IMR-90 (cell line): Measurements from ENCODE around the gene KAZN. TPM values are rescaled to one million over a fixed set of nuclear protein-coding genes. Genes with fewer than 3 reads are reported as not detected.

ENCODE experiments used
- ATAC-seq: fragments of 200-7000 bp; cut with Tn5 transposase; 2 replicates; pipeline ENCODE4 v1.9.1; 2020; ENCODE audit warnings: low read depth, mild to moderate bottlenecking, moderate library complexity
- BruUV-seq: library from RNA; stranded (reverse); fragments of 400-500 nt; replicated peaks from 2 replicates; lab custom pipeline; 2021; lab: Mats Ljungman, UMichigan
- CTCF ChIA-PET: fragments of 300-600 bp; formaldehyde crosslinking; extraction: SDS; loops from one replicate; lab custom pipeline; 2021; ENCODE audit warnings: antibody characterized with exemption; lab: Yijun Ruan, JAX
- POLR2A ChIA-PET: fragments of 300-600 bp; sonication (Branson Sonifier 250); formaldehyde crosslinking; loops from one replicate; lab custom pipeline; 2022; ENCODE audit warnings: antibody characterized with exemption; ENCODE audit not compliant: unreplicated experiment; lab: Charles Lee
- DNase-seq: peaks from one replicate; pipeline ENCODE4 v3.0.0; 2013
- H2AFZ ChIP-seq: replicated peaks from 2 replicates; pipeline ENCODE3; 2013; ENCODE audit warnings: low read length, mild to moderate bottlenecking; ENCODE audit not compliant: poor library complexity
- H2AK5ac ChIP-seq: 2 replicates; pipeline ENCODE4 v1.6.1; 2013; ENCODE audit warnings: low read depth, low read length, inconsistent platforms
- H2AK9ac ChIP-seq: replicated peaks from 2 replicates; pipeline ENCODE3; 2013; ENCODE audit warnings: mild to moderate bottlenecking, low read depth, low read length, moderate library complexity; ENCODE audit not compliant: poor library complexity
- H2BK120ac ChIP-seq: 2 replicates; pipeline ENCODE4 v1.6.1; 2013; ENCODE audit warnings: low read depth, low read length, inconsistent platforms
- H2BK15ac ChIP-seq: 3 replicates; pipeline ENCODE4 v1.6.1; 2013; ENCODE audit warnings: low read depth, low read length, inconsistent platforms
- H2BK20ac ChIP-seq: 2 replicates; pipeline ENCODE4 v1.6.1; 2013; ENCODE audit warnings: low read depth, mild to moderate bottlenecking, inconsistent platforms, low read length, moderate library complexity
- H2BK5ac ChIP-seq: 2 replicates; pipeline ENCODE4 v1.6.1; 2013; ENCODE audit warnings: mild to moderate bottlenecking, low read depth, low read length, inconsistent platforms; ENCODE audit not compliant: poor library complexity, severe bottlenecking
- H3K14ac ChIP-seq: replicated peaks from 2 replicates; pipeline ENCODE4 v1.6.1; 2013; ENCODE audit warnings: low read depth, low read length, inconsistent platforms
- H3K18ac ChIP-seq: 2 replicates; pipeline ENCODE4 v1.6.1; 2013; ENCODE audit warnings: low read depth, low read length, control low read depth
- H3K23ac ChIP-seq: 2 replicates; pipeline ENCODE4 v1.6.1; 2013; ENCODE audit warnings: low read depth, low read length, inconsistent platforms
- H3K27ac ChIP-seq: 2 replicates; pipeline ENCODE4 v1.5.1; 2013; ENCODE audit warnings: mild to moderate bottlenecking, control low read depth, low read length; ENCODE audit not compliant: insufficient read depth
- H3K27me3 ChIP-seq: 2 replicates; pipeline ENCODE4 v1.6.1; 2013; ENCODE audit warnings: low read length; ENCODE audit not compliant: control insufficient read depth, insufficient read depth
- H3K36me3 ChIP-seq: 2 replicates; pipeline ENCODE4 v1.6.1; 2013; ENCODE audit warnings: low read length, mixed read lengths; ENCODE audit not compliant: control insufficient read depth, insufficient read depth
- H3K4ac ChIP-seq: 2 replicates; pipeline ENCODE4 v1.6.1; 2013; ENCODE audit warnings: low read depth, low read length, inconsistent platforms
- H3K4me1 ChIP-seq: 2 replicates; pipeline ENCODE4 v1.6.1; 2013; ENCODE audit warnings: low read length, mixed read lengths; ENCODE audit not compliant: control insufficient read depth, insufficient read depth
- H3K4me2 ChIP-seq: 2 replicates; pipeline ENCODE4 v1.6.1; 2013; ENCODE audit warnings: low read depth, mild to moderate bottlenecking, control low read depth, low read length, moderate library complexity
- H3K4me3 ChIP-seq: 2 replicates; pipeline ENCODE4 v1.5.1; 2013; ENCODE audit warnings: low read depth, mild to moderate bottlenecking, control low read depth, low read length, moderate library complexity; ENCODE audit not compliant: insufficient read depth
- H3K56ac ChIP-seq: 2 replicates; pipeline ENCODE4 v1.6.1; 2013; ENCODE audit warnings: low read length, inconsistent platforms; ENCODE audit not compliant: insufficient read depth; ENCODE audit errors: extremely low read depth
- H3K79me1 ChIP-seq, 2 experiments: 2 replicates each; pipeline ENCODE4 v1.6.1; 2013; ENCODE audit warnings: low read length in 2 of 2, inconsistent platforms in 1 of 2, low read depth in 1 of 2
- H3K9ac ChIP-seq: 2 replicates; pipeline ENCODE4 v1.6.1; 2013; ENCODE audit warnings: low read depth, low read length, control low read depth
- H3K9me1 ChIP-seq: 2 replicates; pipeline ENCODE4 v1.6.1; 2013; ENCODE audit warnings: low read length, inconsistent platforms; ENCODE audit not compliant: insufficient read depth
- H3K9me3 ChIP-seq: 2 replicates; pipeline ENCODE4 v1.6.1; 2013; ENCODE audit warnings: low read length; ENCODE audit not compliant: control insufficient read depth, insufficient read depth
- H4K20me1 ChIP-seq: 2 replicates; pipeline ENCODE4 v1.6.1; 2013; ENCODE audit warnings: low read length, inconsistent platforms; ENCODE audit not compliant: insufficient read depth
- H4K5ac ChIP-seq: 2 replicates; pipeline ENCODE4 v1.6.1; 2013; ENCODE audit warnings: mild to moderate bottlenecking, low read depth, low read length, control low read depth
- H4K8ac ChIP-seq, 2 experiments: 2 replicates each; pipeline ENCODE4 v1.6.1; 2013; ENCODE audit warnings: low read depth in 2 of 2, low read length in 2 of 2, control low read depth in 1 of 2, inconsistent platforms in 1 of 2
- H4K91ac ChIP-seq: 2 replicates; pipeline ENCODE4 v1.6.1; 2013; ENCODE audit warnings: low read depth, low read length, inconsistent platforms; ENCODE audit not compliant: insufficient read depth
- MAZ ChIP-seq: IDR thresholded peaks from 2 replicates; pipeline ENCODE4 v1.6.1; 2012; ENCODE audit warnings: low read depth, mild to moderate bottlenecking, low read length, improper control_type of control experiment, moderate library complexity, borderline replicate concordance
- RFX5 ChIP-seq: IDR thresholded peaks from 2 replicates; pipeline ENCODE4 v1.8.0; 2012; ENCODE audit warnings: low read depth, mild to moderate bottlenecking, low read length, moderate library complexity
- USF2 ChIP-seq: fragments of 150-350 bp; IDR thresholded peaks from 2 replicates; pipeline ENCODE4 v1.6.1; 2017; ENCODE audit warnings: mild to moderate bottlenecking, antibody characterized with exemption, low read length, low read depth
- WGBS, 2 experiments: methylation state at CpG; one replicate each; pipeline versions ENCODE4 v1.1.5 to v1.1.7; 2013; ENCODE audit warnings: missing lambda C conversion rate in 2 of 2; ENCODE audit not compliant: insufficient read length in 1 of 2; ENCODE audit errors: extremely low coverage in 2 of 2; 5-methylcytosine and 5-hydroxymethylcytosine counted together
- dilution Hi-C: fragments of 300-500 bp; cut with HindIII; formaldehyde crosslinking; loops from one replicate; pipeline ENCODE4 v1.14.3; 2018; ENCODE audit warnings: low sequenced_read_pairs; ENCODE audit not compliant: unreplicated experiment
- in situ Hi-C: fragments of 300-500 bp; cut with MboI; formaldehyde crosslinking; loops from 3 replicates; pipeline ENCODE4 v1.14.3; 2019; ENCODE audit warnings: low sequenced_read_pairs, inconsistent platforms, mixed read lengths
- intact Hi-C: fragments of 100-400 bp; cut with micrococcal nuclease; formaldehyde crosslinking; loops from 2 replicates; pipeline ENCODE4 v1.10.0; 2022
- polyA plus RNA-seq, 3 experiments: library from polyadenylated mRNA; depleted of rRNA; stranded (reverse); fragments of >200 nt; gene quantifications; 2 replicates each; pipeline ENCODE4 v1.2.3, GENCODE V29; 2012; ENCODE audit warnings: low replicate concordance in 1 of 3
- total RNA-seq: library from RNA; depleted of rRNA; stranded (reverse); fragments of >200 nt; gene quantifications from 2 replicates; pipeline ENCODE4 v1.2.3, GENCODE V29; 2012

The KAZN gene
- total and polyA plus RNA-seq, 2 of the 4 experiments (the other 2 are of a cell fraction), result 5.2 to 10.5 TPM

GRCh38 chr1:14612256-14612655, 13.8 kb downstream of the KAZN start:
- H3K79me1 ChIP-seq, result no peaks in the 10 kb centered on the region
- H3K4me3 ChIP-seq, result no peak overlapping the region
- no peak overlapping the region for H3K4me2 ChIP-seq
- H2BK15ac ChIP-seq, result no peak overlapping the region
- no peaks in the 10 kb centered on the region for H3K27me3 ChIP-seq
- H3K14ac ChIP-seq, result no peak overlapping the region
- no peak overlapping the region for H4K5ac ChIP-seq
- no peaks in the 10 kb centered on the region for H3K36me3 ChIP-seq
- no peak overlapping the region for H4K8ac ChIP-seq
- in situ Hi-C loops (no loop called here), intact Hi-C loops (no loop called here), dilution Hi-C loops (no loop called here)
- no peaks in the 10 kb centered on the region for H4K20me1 ChIP-seq
- no peak overlapping the region for H2BK20ac ChIP-seq
- POLR2A ChIA-PET, result no interaction called here
- no peak overlapping the region for H2BK120ac ChIP-seq
- H3K27ac ChIP-seq, result no peak overlapping the region
- H3K9me3 ChIP-seq, result peaks cover 6% of the 10 kb centered on the region
- no peak overlapping the region for H3K4ac ChIP-seq
- H4K91ac ChIP-seq, result no peak overlapping the region
- H2BK5ac ChIP-seq, result no peak overlapping the region
- ATAC-seq, result no peak
- no peak for DNase-seq
- WGBS, 2 experiments, result no CpG with 5 or more reads among the region's 5 CpGs
- H2AFZ ChIP-seq, result no peak overlapping the region
- BruUV-seq, result no TSS peak
- no peak overlapping the region for H3K56ac ChIP-seq
- H2AK9ac ChIP-seq, result no peak overlapping the region
- CTCF ChIA-PET, result interaction anchor here (0.6 kb wide), 1 partner anchor 1073 kb away, joined by 4 read pairs; no protein-coding TSS in a partner anchor
- no peak overlapping the region for H3K9ac ChIP-seq
- H3K23ac ChIP-seq, result no peak overlapping the region
- no peak overlapping the region for H3K18ac ChIP-seq
- no peaks in the 10 kb centered on the region for H3K4me1 ChIP-seq
- no peak for TF ChIP-seq USF2
- no peak for TF ChIP-seq MAZ
- TF ChIP-seq RFX5, result no peak
- no peaks in the 10 kb centered on the region for H3K9me1 ChIP-seq
- no peak overlapping the region for H2AK5ac ChIP-seq
